ENCODE results near the gene ZNF317.
A peak's percentile ranks its signal among the peaks of the same experiment; 100 is the strongest.

The ZNF317 gene

GRCh38 chr19:9140159-9140874 is at the start of gene ZNF317:
Gene ZNF317, plus strand, starts transcription at chr19:9140397. Its CDS starts 15,620 bp downstream, at chr19:9156017.
- DNase-seq = peak; percentile 98

- no peak for DNase-seq
These were observed 32.8 kb upstream of the ZNF317 start, which contains the start of gene OR7G2 for GRCh38 chr19:9107375-9107774. Gene OR7G2, minus strand, starts transcription at chr19:9107475. Its CDS starts 4,232 bp downstream, at chr19:9103243.

GRCh38 chr19:9109959-9110358 is 30.2 kb upstream of the ZNF317 start:
- no peak for DNase-seq

GRCh38 chr19:9115307-9115813 is 24.8 kb upstream of the ZNF317 start, which contains the start of gene OR7G1:
Gene OR7G1, minus strand, starts transcription at chr19:9115763. Its CDS starts 0 bp downstream, at chr19:9115763.
- DNase-seq = no peak

- DNase-seq = no peak
These were observed 23.6 kb upstream of the ZNF317 start for GRCh38 chr19:9116547-9116946.

- no peak for DNase-seq
These were observed 13.2 kb upstream of the ZNF317 start, which contains the start of gene OR7G3 for GRCh38 chr19:9126900-9127405. Gene OR7G3, minus strand, starts transcription at chr19:9126950. Its CDS starts 0 bp downstream, at chr19:9126950.

GRCh38 chr19:9128171-9128570 is 12.0 kb upstream of the ZNF317 start:
- no peak for DNase-seq

GRCh38 chr19:9130965-9131364 is 9.2 kb upstream of the ZNF317 start:
- DNase-seq = no peak

- no peak for DNase-seq
These were observed 7.8 kb upstream of the ZNF317 start for GRCh38 chr19:9132422-9132821.

- peak; percentile 37 for DNase-seq
These were observed 513 bp upstream of the ZNF317 start for GRCh38 chr19:9139609-9140158.

- no peak for DNase-seq
These were observed 4.7 kb downstream of the ZNF317 start for GRCh38 chr19:9144920-9145319.

GRCh38 chr19:9146882-9147281 is 6.7 kb downstream of the ZNF317 start:
- no peak for DNase-seq

GRCh38 chr19:9148697-9149096 is 8.5 kb downstream of the ZNF317 start:
- no peak for DNase-seq

GRCh38 chr19:9149997-9150396 is 9.8 kb downstream of the ZNF317 start:
- DNase-seq = no peak

- no peak for DNase-seq
These were observed 10.5 kb downstream of the ZNF317 start for GRCh38 chr19:9150650-9151049.

GRCh38 chr19:9151367-9151766 is 11.2 kb downstream of the ZNF317 start:
- DNase-seq = no peak

- DNase-seq = no peak
These were observed 15.4 kb downstream of the ZNF317 start for GRCh38 chr19:9155591-9155990.

GRCh38 chr19:9156304-9156703 is 16.1 kb downstream of the ZNF317 start:
- DNase-seq = no peak

GRCh38 chr19:9159891-9160290 is 19.7 kb downstream of the ZNF317 start:
- no peak for DNase-seq

- DNase-seq = no peak
These were observed 21.2 kb downstream of the ZNF317 start for GRCh38 chr19:9161427-9161826.

GRCh38 chr19:9165261-9165660 is 25.1 kb downstream of the ZNF317 start:
- DNase-seq = no peak

- no peak for DNase-seq
These were observed 26.6 kb downstream of the ZNF317 start for GRCh38 chr19:9166846-9167245.

GRCh38 chr19:9171393-9171991 is 31.3 kb downstream of the ZNF317 start:
- DNase-seq = no peak

- no peak for DNase-seq
These were observed 35.1 kb downstream of the ZNF317 start for GRCh38 chr19:9175326-9175725.

All from NCI-H69 (cell line).